GM08714 (cell line): ENCODE measurements around the gene TULP1.

Experiments
- H3K4me3 ChIP-seq: fragments of 200-500 bp; sonication (Bioruptor generic); 2 replicates; pipeline ENCODE4 v1.5.1; 2014; ENCODE audit warnings: mild to moderate bottlenecking, low read length, inconsistent platforms
- ZNF274 ChIP-seq: IDR thresholded peaks from 2 replicates; pipeline ENCODE4 v1.6.1; 2012; ENCODE audit warnings: mild to moderate bottlenecking, low read depth, low read length

TULP1 gene

GRCh38 chr6:35487658-35488516, 24.8 kb downstream of the TULP1 start:
- no peak overlapping the region for H3K4me3 ChIP-seq

DNA sequence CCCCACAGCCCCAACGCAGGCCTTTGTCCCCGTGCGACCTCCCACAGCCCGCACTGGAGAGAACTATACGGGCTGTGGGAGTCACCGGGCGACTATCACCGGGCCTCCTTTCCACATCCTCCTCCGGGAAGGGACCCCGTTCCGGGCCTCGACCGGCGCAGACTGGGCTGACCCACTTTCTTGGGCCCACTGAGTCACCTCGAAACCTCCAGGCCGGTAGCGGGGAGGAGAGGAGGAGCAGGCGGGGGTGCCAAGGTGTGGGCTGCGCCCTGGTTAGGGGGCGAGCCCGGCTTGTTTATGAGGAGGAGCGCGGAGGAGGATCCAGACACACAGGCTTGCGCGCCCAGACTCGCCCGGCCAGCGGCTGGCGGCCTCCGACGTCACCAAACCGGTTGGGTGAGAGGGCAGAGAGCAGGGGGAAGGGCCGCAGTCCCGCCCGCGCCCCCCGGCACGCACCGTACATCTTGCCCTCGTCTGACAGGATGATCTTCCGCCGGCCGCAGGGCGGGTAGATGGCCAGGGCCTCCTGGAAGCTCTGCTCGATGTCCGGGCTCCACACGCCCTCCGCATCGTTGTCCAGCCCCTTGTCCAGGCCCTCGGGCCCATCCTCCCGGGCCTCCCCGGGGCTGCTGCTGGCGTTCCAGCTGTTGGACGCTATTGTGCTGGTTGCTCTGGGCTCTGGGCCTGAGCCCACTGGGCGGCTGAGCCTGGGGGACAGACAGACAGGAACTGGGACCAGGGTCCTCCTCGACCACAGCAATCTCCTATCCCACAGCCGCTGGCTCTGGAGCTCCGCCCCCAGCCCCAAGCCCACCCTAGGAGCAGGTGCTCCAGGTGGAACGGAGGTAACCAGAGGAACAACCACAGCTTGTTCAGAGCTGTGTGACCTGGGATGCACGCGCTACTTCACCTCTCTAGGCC, 26.4 kb downstream of the TULP1 start:
- TF ChIP-seq ZNF274 = no peak
- no peak overlapping the region for H3K4me3 ChIP-seq

More at GRCh38 chr6:35487658-35488516, 24.8 kb downstream of the TULP1 start:
- no peak for TF ChIP-seq ZNF274

GRCh38 chr6:35485402-35485877, 27.3 kb downstream of the TULP1 start:
- TF ChIP-seq ZNF274 = no peak
- no peak overlapping the region for H3K4me3 ChIP-seq

- no peak overlapping the region for H3K4me3 ChIP-seq
- no peak for TF ChIP-seq ZNF274
Measured at GRCh38 chr6:35484921-35485392, 27.7 kb downstream of the TULP1 start.

- TF ChIP-seq ZNF274 = no peak
- H3K4me3 ChIP-seq = no peak overlapping the region
Measured at GRCh38 chr6:35483893-35484645, 28.6 kb downstream of the TULP1 start.

DNA sequence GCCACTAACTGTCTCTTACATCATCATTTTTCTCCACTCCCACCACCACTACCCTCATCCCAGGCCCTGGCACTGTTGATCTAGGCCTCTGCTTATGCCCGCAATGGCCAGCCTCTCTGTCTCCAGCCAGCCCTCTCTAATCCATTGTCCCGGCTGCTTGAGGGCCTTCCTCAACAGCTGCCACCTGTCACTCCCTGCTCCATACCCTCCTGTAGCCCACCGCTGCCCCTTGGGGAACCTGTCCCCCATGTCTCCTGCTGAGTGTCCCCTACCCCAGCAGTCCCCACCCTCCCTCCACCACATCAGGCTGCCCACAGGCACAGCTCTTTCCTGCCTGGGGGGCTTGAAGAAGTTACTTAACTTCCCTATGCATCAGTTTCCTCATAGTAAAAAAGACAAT, 29.2 kb downstream of the TULP1 start:
- TF ChIP-seq ZNF274 = no peak
- H3K4me3 ChIP-seq = no peak overlapping the region

GRCh38 chr6:35483062-35483461, 29.6 kb downstream of the TULP1 start:
- H3K4me3 ChIP-seq = no peak overlapping the region
- TF ChIP-seq ZNF274 = no peak

- no peak for TF ChIP-seq ZNF274
- H3K4me3 ChIP-seq = no peak overlapping the region
Measured at GRCh38 chr6:35481226-35481625, 31.5 kb downstream of the TULP1 start.

GRCh38 chr6:35480176-35480575, 32.5 kb downstream of the TULP1 start:
- no peak for TF ChIP-seq ZNF274
- no peak overlapping the region for H3K4me3 ChIP-seq

- no peak overlapping the region for H3K4me3 ChIP-seq
- TF ChIP-seq ZNF274 = no peak
Measured at GRCh38 chr6:35478259-35478658, 34.4 kb downstream of the TULP1 start.

DNA sequence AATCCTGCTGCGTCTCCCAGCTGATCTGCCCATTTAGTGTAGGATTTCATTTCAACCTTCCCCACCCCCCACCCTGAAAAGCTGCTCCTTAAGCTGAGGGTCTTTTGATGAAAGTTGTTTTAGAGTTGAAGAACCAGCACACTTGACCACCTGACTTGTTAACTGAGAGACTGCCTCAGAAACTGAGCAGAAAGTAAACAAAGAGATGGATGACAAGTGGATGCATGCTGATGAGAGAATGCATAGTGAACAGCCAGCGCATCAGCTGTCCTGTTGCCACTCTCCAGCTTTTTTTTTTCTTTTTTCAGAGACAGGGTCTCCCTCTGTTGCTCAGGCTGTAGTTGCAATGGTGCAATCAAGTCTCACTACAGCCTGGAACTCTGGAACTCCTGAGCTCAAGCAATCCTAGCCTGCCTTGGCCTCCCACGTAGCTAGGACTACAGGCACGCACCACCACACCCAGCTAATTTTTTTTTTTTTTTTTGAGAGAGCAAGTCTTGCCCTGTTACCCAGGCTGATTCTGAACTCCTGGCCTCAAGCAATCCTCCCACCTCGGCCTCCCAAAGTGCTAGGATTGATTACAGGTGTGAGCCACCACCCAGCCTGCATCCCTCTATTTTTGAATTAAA, 35.0 kb downstream of the TULP1 start:
- no peak for TF ChIP-seq ZNF274
- no peak overlapping the region for H3K4me3 ChIP-seq

- no peak overlapping the region for H3K4me3 ChIP-seq
- TF ChIP-seq ZNF274 = no peak
Measured at GRCh38 chr6:35477028-35477427, 35.7 kb downstream of the TULP1 start.

DNA sequence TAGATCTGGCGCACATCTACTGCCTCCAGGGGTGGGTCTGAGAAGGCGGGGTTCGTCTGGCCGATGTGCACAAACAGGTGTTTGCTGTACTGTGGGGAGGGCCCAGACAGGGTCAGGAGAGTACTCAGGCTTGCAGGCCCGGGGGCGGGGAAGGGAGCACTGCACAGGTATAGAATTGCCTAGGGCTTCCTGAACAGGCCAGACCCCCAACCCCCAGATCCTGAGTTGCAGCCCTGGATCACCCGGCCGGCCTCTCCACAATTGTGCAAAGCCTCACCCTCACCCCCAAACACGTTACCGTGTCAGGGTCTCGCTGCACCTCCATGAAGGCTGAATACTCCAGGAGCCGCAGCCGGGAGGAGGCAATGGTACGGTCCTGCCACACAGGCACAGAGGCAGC, 36.7 kb downstream of the TULP1 start:
- no peak for TF ChIP-seq ZNF274
- H3K4me3 ChIP-seq = no peak overlapping the region
